ENCODE measurements around the gene FAM209A. TPM values are rescaled to one million over a fixed set of nuclear protein-coding genes. Genes with fewer than 3 reads are reported as not detected.
"Not testable (repeated sequence)": the region's sequence is repeated elsewhere in the genome, so short reads cannot be mapped to it uniquely, and the experiment has no call there.

Gene FAM209A, protein sequence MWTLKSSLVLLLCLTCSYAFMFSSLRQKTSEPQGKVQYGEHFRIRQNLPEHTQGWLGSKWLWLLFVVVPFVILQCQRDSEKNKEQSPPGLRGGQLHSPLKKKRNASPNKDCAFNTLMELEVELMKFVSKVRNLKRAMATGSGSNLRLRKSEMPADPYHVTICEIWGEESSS
- polyA plus RNA-seq (2011; rRNA removed) (0.32 and 0.65 TPM in 2 replicates), polyA plus RNA-seq (2017; fragmentation: RNase III; extraction: RNeasy Plus Mini Kit Qiagen cat#74134 plus additional on column Dnase treatment) (0.12 to 0.22 TPM (median 0.14 TPM) in 3 replicates), polyA minus RNA-seq (2011; rRNA and poly(A)+ RNA removed) (0.58 and 1.6 TPM in 2 replicates)
- polyA plus RNA-seq (2012; cell fraction: cytosol; rRNA removed) = 0.19 and 0.27 TPM in 2 replicates
- 1.9 and 2.4 TPM in 2 replicates for polyA plus RNA-seq (2012; cell fraction: nucleus; rRNA removed)

DNA sequence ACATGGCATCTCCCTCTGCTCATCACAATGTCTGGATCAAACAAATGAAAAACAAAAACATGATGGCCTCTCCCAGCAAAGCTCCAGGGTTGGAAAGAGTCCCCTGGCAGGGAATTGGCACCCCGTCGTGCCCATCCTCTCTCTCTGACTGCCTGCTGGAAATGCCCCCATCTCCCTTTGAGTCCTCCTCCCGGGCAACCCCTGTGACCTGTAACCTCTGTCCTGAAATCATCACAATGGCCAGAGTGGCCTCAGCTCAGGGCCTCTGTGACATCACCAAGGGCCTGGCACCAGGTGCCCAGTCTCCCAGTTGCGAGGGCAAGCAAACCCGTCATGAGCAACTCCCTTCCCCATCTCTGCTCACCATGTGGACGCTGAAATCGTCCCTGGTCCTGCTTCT, at the start of gene FAM209A:
TSS of gene FAM209A (plus strand) at position 301 of the 400 bp plus-strand sequence. CDS start at position 366, 65 bp downstream.
- FAIRE-seq; H3K4me1 ChIP-seq; H3K27ac ChIP-seq; H3K9me3 ChIP-seq; DNase-seq (ENCODE audit: low read depth in 1 of 2, low spot score in 1 of 2); ATAC-seq; H3K4me2 ChIP-seq; H3K4me3 ChIP-seq; POLR2A ChIA-PET: not testable (repeated sequence)
- CTCF ChIA-PET = interaction anchor here (1.3 to 2.4 kb wide), 2 partner anchors 26 to 1829 kb away, joined by 3 to 8 read pairs; no protein-coding TSS in a partner anchor
- WGBS (ENCODE audit: missing lambda C conversion rate) = 70% methylated on average over 6 of the region's 7 CpGs

DNA sequence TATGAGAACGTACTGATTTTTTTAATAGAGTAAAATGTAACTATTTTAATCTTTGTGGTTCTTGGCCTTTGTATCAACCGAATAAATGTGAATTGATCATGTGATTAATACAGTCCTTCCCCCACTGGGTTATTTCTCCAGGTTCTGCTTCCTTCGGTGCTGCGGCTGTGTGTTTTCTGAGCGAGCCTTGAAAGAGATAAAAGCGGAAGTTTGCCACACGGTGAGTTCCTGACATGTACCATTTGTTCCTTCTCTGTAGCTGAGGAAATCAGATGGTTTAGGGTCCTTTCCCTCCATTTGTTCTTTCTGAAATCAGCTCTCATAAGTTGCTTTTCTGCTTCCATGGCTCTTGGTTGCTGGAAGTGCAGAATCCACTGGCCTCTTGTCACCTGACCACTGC, 40.6 kb upstream of the FAM209A start:
- no peak overlapping the region for H3K4me2 ChIP-seq
- FAIRE-seq = no peak
- 91% methylated on average over 7 of the region's 7 CpGs for WGBS (ENCODE audit: missing lambda C conversion rate)
- H3K4me3 ChIP-seq = no peak overlapping the region
- H3K27ac ChIP-seq = no peak overlapping the region
- H3K4me1 ChIP-seq = no peaks in the 10 kb centered on the region
- H3K9me3 ChIP-seq = no peaks in the 10 kb centered on the region
- ChIA-PET CTCF (interaction anchor here (1.5 kb wide), 1 partner anchor 10 kb away, joined by 7 read pairs; no protein-coding TSS in a partner anchor), POLR2A (no interaction called here)
- no peak for ATAC-seq
- no peak for DNase-seq (ENCODE audit: low read depth in 1 of 2, low spot score in 1 of 2)
- TF ChIP-seq PHF8 (IDR thresholded peaks at IDR 0.05; ENCODE audit: borderline replicate concordance, low read depth) = no peak
- TF ChIP-seq, protein P1, sequence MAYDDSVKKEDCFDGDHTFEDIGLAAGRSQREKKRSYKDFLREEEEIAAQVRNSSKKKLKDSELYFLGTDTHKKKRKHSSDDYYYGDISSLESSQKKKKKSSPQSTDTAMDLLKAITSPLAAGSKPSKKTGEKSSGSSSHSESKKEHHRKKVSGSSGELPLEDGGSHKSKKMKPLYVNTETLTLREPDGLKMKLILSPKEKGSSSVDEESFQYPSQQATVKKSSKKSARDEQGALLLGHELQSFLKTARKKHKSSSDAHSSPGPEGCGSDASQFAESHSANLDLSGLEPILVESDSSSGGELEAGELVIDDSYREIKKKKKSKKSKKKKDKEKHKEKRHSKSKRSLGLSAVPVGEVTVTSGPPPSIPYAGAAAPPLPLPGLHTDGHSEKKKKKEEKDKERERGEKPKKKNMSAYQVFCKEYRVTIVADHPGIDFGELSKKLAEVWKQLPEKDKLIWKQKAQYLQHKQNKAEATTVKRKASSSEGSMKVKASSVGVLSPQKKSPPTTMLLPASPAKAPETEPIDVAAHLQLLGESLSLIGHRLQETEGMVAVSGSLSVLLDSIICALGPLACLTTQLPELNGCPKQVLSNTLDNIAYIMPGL (CRISPR knock-in tag; IDR thresholded peaks at IDR 0.05; ENCODE audit: borderline replicate concordance) = no peak
- TF ChIP-seq EHMT2 (IDR thresholded peaks at IDR 0.05; ENCODE audit: low read depth) = no peak
- no peak for TF ChIP-seq NPAS2 (CRISPR knock-in tag; IDR thresholded peaks at IDR 0.05; ENCODE audit: borderline replicate concordance)
- no peak for TF ChIP-seq RARB (CRISPR knock-in tag; IDR thresholded peaks at IDR 0.05)
- TF ChIP-seq, protein P2, sequence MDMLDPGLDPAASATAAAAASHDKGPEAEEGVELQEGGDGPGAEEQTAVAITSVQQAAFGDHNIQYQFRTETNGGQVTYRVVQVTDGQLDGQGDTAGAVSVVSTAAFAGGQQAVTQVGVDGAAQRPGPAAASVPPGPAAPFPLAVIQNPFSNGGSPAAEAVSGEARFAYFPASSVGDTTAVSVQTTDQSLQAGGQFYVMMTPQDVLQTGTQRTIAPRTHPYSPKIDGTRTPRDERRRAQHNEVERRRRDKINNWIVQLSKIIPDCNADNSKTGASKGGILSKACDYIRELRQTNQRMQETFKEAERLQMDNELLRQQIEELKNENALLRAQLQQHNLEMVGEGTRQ (IDR thresholded peaks at IDR 0.05) = no peak
- no peak for TF ChIP-seq JUNB (IDR thresholded peaks at IDR 0.05)
- TF ChIP-seq FOSL2 (IDR thresholded peaks at IDR 0.05) = no peak
- TF ChIP-seq FOSL2 (CRISPR knock-in tag; IDR thresholded peaks at IDR 0.05) = no peak
- TF ChIP-seq, protein P3, sequence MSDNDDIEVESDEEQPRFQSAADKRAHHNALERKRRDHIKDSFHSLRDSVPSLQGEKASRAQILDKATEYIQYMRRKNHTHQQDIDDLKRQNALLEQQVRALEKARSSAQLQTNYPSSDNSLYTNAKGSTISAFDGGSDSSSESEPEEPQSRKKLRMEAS (IDR thresholded peaks at IDR 0.05) = no peak
- TF ChIP-seq TFCP2L1 (CRISPR knock-in tag; IDR thresholded peaks at IDR 0.05) = no peak
- TF ChIP-seq BHLHE40 (IDR thresholded peaks at IDR 0.05; ENCODE audit: low read depth, low read length) = no peak
- TF ChIP-seq RCOR1 (IDR thresholded peaks at IDR 0.05; ENCODE audit: low read depth, low read length) = no peak
- TF ChIP-seq, protein P4, sequence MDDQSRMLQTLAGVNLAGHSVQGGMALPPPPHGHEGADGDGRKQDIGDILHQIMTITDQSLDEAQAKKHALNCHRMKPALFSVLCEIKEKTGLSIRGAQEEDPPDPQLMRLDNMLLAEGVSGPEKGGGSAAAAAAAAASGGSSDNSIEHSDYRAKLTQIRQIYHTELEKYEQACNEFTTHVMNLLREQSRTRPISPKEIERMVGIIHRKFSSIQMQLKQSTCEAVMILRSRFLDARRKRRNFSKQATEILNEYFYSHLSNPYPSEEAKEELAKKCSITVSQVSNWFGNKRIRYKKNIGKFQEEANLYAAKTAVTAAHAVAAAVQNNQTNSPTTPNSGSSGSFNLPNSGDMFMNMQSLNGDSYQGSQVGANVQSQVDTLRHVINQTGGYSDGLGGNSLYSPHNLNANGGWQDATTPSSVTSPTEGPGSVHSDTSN (IDR thresholded peaks at IDR 0.05) = no peak
- no peak for TF ChIP-seq HOXA7 (CRISPR knock-in tag; IDR thresholded peaks at IDR 0.05)

DNA sequence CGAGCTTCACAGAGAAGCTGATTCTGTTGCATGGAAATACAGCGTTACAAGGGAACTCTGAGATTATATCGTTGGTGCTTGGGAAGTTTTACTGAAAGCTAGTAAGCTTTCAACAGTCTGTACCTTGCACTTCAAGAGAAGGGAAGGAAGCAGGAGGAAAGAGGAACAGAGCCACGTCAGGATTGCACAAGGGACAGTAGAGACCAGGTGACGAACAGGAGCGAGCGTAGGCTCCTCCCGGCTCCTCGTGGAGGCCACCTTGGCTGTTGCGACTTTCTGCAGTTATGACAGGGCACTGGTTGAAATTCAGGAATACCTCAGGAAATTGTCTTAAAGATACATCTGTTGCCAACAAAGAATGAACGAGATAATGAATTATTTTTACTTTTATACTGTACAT, 37.3 kb upstream of the FAM209A start:
- no peaks in the 10 kb centered on the region for H3K9me3 ChIP-seq
- CTCF ChIA-PET = no interaction called here

More for the DNA sequence above, 37.3 kb upstream of the FAM209A start:
- no peak for DNase-seq (ENCODE audit: low read depth in 1 of 2, low spot score in 1 of 2)
- FAIRE-seq = no peak
- Histone ChIP-seq H3K27ac (no peak overlapping the region), H3K4me2 (no peak overlapping the region), H3K4me1 (no peaks in the 10 kb centered on the region), H3K4me3 (no peak overlapping the region)
- WGBS (ENCODE audit: missing lambda C conversion rate) = 81% methylated on average over 11 of the region's 11 CpGs
- no peak for TF ChIP-seq SMC3 (IDR thresholded peaks at IDR 0.05)
- TF ChIP-seq HOXB13 (CRISPR knock-in tag; IDR thresholded peaks at IDR 0.05; ENCODE audit: low read depth) = no peak
- no peak for TF ChIP-seq TFCP2L1 (CRISPR knock-in tag; IDR thresholded peaks at IDR 0.05)
- no peak for TF ChIP-seq MAZ (IDR thresholded peaks at IDR 0.05; ENCODE audit: borderline replicate concordance, low read depth, low read length)
- TF ChIP-seq, protein P5, sequence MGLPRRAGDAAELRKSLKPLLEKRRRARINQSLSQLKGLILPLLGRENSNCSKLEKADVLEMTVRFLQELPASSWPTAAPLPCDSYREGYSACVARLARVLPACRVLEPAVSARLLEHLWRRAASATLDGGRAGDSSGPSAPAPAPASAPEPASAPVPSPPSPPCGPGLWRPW (IDR thresholded peaks at IDR 0.05) = no peak
- TF ChIP-seq POLR2A (IDR thresholded peaks at IDR 0.05; ENCODE audit: low read length) = no peak
- no peak for ATAC-seq
- POLR2A ChIA-PET = no interaction called here
